ENCODE measurements around the gene TMEM121B.

Gene TMEM121B

DNA sequence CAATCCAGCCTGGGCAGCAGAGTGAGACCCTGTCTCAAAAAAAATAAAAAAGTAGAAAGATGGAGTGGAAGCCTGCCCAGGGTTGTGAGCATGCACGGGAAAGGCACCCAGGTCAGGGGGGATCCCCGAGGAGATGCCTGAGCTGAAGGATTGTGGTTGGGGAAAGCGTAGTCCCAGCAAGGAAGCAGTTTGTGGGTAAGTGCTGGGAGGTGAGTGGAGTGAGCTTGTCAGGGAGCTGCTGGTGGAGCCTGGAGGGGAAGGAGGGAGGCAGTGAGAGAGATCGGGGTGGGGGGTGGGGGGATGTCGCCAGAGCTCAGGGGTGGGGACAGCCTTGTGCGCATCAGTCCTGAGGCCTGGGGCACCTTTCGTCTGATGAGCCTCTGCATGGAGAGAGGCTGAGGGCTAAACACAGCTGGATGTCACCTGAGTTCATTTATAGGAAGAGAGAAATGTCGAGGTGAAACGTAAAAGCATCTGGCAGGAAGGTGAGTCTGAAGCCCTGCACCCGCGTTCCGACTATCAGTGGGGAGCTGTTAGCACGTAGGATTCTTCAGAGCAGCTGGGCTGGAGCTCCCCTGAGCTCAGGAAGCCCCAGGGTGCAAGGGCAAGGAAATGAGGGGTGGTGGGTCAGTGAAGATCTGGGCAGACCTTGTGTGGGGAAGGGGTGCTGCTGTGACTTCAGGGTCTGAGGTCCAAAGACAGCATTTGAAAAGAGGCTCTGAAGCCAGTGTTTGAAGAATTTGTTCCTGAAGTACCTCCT is 10.2 kb downstream of the TMEM121B start:
- DNase-seq (ENCODE audit: low spot score) = no peak

DNA sequence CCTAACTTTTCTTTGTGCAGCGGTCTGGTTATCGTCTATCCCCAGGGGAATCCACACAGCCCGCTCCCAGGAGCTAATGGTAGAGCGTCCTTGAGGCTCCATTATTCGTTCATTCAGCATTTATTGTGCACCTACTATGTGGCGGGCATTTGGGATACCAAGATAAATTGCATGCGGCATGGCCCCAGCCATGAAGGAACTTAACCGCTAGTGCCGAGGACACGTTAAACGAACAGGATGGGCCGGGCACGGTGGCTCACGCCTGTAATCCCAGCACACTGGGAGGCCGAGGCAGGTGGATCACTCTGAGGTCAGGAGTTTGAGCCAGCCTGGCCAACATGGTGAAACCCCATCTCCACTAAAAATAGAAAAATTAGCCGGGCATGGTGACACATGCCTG is 11.2 kb downstream of the TMEM121B start:
- DNase-seq (ENCODE audit: low spot score) = no peak

- no peak for DNase-seq (ENCODE audit: low spot score)
Observed at GRCh38 chr22:17109113-17109865, 11.9 kb downstream of the TMEM121B start.

GRCh38 chr22:17108256-17109112 is 12.7 kb downstream of the TMEM121B start:
- no peak for DNase-seq (ENCODE audit: low spot score)

DNA sequence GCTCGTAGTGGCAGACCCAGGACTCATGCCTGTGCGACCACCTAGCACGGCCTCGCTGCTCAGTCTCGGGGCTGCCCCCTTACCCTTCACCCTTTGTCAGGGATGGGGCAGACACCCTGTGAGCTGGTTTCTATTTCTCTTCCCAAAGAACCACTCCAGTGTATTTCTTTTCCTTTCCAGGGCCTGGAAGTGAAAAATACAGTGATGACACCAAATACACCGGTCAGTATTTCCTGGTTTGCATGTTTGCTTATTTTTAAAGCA is 13.7 kb downstream of the TMEM121B start:
- DNase-seq (ENCODE audit: low spot score) = no peak

DNA sequence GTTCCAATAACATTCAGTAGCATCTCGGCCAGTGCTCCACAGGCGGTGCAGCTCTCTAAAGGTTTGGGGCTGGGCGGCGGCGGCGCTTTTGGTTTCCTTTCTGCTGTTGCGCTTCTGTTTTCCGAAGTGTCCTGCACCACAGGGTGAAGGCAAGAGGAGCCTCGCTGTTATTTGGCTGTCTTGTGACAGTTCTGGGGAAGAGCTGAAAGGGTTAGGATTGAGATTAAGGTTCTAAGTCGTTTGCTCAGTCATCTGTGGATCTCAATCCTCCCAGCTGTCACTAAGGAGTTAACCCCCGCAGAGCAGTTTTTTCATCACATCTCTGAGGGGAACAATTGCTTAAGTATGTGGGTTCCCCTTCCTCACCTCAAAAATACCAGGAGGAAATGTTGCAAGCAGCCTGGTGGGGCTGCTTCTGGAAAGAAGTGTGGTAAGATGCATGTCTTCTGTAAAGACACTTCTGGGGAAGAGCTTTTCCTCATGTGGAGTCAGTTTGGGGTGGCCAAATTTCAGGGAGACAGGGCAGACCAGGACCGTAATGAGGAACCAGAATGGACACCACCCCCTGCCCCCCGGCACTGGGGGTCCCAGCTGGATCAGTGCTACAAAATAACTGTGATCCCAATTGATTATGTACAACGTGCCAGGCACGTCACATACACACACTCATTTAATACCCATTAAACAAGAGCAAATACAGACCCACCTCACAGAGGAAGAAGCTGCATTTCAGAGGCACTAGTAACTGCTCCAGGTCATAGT is 14.2 kb downstream of the TMEM121B start:
- no peak for DNase-seq (ENCODE audit: low spot score)

DNA sequence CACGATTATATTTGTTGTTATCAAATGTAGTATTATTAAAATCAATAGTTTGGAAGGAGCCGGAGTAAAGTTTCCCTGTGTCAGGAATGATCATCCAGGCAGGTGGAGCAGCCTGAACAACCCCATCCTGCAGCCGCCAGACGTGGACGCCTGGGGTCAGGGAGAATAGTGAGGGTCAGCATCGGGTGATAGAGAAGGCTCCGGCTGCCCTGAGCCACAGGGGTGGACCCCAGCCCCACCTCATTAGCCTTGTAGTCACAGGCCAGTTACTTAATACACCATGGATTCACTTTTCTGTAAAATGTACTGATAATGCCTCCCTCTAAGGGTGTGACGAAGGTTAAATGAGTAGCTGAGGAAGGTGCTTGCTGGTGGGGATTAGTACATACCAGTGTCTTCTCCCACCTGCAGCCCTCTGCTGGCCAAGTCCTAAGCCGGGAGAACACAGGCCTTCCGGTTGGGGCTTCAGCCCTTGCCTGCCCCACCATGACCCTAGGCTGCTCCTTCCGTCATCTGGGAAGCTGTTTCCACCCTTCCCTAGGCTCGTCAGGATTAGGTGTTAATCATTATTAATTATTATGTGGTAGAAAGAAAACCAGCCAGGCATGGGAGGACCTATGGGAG is 14.9 kb downstream of the TMEM121B start:
- no peak for DNase-seq (ENCODE audit: low spot score)

GRCh38 chr22:17105143-17106129 is 15.7 kb downstream of the TMEM121B start:
- DNase-seq (ENCODE audit: low spot score) = no peak

DNA sequence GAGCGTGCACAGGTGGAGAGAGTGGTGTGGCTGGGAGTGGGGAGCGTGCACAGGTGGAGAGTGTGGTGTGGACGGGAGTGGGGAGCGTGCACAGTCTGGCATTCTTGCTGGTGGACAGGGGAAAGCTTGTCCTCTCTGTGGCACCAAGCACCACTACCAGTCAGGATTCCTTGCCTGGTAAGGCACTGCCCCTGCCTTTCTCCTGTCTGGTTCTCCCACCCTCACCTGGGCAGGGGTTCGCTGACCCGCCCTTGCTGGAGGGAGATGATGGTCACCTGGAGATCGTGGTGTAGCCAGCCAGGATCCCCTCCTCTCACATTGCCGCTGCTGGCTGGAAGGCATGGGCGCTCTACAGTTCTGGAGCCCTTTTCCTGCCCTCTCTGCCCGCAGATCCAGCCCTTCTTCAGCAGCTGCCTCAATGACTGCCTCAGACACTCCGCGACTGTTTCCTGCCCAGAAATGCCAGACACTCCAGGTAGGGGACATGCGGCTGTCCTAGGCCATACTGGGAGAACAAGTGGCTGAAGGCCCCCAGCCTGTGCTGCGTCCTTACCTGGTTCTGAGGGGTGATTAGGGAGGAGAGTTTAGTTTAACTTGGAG is 16.7 kb downstream of the TMEM121B start:
- DNase-seq (ENCODE audit: low spot score) = no peak

DNA sequence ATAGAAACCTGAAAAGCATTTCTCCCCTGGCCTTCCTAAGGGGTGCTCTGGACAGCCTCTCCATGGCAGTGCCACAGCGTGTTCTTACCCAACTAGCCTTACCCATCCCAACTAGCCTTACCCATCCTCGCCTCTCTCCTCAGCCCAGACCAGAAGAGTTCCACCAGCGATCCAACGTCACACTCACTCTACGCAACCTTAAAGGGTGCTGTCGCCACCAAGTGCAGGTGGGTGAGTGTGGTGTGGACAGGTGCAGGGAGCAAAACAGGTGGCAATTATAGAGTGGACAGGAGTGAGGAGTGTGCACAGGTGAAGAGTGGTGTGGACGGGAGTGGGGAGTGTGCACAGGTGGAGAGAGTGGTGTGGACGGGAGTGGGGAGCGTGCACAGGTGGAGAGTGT is 17.8 kb downstream of the TMEM121B start:
- DNase-seq (ENCODE audit: low spot score) = no peak

GRCh38 chr22:17102297-17102667 is 18.9 kb downstream of the TMEM121B start:
- no peak for DNase-seq (ENCODE audit: low spot score)

DNA sequence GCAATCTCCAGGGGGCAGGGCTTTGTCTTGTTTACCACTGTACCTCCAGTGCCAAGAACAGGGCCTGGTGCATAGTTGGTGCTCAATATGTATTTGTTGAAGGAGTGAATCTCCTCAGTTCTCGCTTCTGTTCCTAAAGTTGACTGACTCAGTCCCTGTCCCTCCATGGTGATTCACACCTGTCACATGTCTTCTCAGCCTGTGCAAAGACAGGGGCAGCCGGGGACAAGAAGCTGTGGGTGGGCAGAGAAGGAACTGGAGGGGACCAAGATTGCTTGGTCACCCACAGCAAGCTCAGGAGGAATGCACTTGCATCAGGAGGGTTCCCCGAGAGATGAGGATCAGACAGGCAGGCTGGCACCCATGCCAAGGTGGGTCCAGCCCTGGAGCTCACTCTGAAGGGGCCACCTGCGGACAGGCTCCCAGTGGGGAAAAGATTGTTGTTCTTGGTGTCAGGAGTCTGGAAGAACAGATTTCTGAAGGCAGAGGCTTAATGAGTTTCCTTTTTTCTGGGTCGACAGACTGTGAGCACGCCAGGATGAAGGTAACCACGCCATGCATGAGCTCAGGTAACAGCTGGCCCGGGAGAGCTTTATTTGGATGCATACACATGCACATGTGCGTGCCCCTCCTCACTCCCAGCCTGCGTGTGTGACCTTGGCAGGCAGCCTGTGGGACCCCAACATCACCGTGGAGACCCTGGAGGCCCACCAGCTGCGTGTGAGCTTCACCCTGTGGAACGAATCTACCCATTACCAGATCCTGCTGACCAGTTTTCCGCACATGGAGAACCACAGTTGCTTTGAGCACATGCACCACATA is 19.5 kb downstream of the TMEM121B start:
- DNase-seq (ENCODE audit: low spot score) = no peak

GRCh38 chr22:17100621-17101020 is 20.5 kb downstream of the TMEM121B start:
- DNase-seq (ENCODE audit: low spot score) = no peak

DNA sequence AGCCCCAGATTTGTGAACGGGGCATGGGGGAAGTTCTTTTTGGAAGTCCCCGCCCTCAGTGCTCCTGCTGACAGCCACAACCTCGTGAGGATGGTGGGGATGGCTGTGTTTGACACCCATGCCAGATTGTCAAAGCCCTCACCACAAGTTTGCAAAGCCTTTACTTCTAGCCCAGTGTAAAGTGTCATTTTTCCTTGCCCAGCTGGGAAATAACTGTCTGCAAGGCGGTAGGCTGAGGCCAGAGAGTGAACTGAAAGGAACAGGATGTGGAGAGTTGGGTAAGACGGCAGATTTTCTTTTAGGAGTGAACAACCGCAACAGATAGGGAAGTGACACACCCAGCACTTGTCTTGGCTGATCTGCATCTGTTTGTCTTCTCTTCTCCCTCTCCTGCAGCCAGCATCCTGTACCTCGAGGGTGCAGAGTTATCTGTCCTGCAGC is 22.8 kb downstream of the TMEM121B start:
- DNase-seq (ENCODE audit: low spot score) = no peak

DNA sequence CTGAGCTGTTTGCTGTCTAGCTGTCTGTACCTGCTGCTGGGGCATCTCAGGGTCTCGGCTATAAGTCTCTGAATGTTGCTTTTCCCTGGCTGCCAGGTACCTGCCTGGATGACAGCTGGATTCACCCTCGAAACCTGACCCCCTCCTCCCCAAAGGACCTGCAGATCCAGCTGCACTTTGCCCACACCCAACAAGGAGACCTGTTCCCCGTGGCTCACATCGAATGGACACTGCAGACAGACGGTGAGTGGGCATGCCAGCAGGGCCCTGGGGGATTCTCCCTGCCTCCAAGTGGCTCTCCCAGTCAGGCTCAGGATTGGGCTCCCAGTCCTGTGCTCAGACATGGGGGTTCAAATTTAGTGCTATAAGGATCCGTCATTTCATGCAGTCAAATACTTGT is 23.5 kb downstream of the TMEM121B start:
- no peak for DNase-seq (ENCODE audit: low spot score)

DNA sequence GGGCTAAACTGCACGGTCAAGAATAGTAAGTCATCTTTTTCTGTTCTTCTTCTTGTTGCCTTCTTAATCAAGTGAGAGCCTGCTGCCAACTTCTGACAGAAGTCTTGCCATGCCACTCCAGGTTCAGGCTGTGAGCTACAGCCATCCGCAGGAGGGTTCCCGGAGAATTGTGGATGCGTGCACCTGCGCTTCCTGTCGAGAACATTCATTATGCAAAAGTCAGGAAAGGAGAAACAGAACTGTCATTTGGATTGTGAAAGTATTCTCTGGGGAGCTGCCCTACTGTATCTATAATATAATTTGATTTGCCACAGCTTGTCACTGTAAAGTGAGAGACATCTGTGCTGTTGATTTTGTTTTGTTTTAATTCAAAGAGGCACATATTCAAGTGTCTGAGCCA is 24.1 kb downstream of the TMEM121B start:
- no peak for DNase-seq (ENCODE audit: low spot score)

DNA sequence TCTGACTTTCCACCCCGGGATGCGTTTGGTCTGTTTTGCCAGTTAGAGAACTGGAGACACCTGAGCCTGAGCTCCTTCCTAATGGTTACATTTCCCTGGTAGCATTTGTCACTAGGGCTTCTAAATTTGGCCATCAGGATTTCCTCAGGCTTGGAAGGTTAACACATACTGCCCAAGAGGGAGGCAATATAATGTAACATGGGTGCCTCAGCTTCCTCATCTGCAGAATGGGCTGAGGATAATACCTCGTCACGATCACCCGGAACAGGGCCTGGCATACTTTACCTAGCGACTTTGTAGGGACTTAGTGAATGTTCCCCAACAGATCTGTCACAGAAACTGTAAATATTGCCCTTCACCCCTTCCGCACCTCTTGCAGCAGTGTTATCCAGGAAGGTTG is 25.1 kb downstream of the TMEM121B start:
- DNase-seq (ENCODE audit: low spot score) = no peak

DNA sequence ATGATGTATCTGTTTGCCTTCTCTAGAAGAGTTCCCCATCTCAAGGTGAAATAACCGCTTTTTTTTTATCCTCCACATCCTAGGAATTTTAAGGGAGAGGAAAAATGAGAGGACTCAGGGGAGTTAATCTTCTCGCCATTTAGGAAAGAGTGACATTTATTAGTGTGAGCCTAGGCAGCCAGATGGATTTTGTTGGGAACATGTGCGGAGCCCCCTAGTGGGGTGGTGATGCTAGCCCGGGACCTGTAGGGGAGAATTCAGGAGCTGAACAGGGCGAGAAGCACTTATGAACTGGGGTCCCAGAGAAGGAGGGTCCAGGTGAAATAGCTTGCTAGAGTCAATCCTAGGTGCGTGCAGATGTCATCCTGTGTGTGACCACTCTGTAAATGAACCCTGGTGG is 25.6 kb downstream of the TMEM121B start:
- DNase-seq (ENCODE audit: low spot score) = no peak

DNA sequence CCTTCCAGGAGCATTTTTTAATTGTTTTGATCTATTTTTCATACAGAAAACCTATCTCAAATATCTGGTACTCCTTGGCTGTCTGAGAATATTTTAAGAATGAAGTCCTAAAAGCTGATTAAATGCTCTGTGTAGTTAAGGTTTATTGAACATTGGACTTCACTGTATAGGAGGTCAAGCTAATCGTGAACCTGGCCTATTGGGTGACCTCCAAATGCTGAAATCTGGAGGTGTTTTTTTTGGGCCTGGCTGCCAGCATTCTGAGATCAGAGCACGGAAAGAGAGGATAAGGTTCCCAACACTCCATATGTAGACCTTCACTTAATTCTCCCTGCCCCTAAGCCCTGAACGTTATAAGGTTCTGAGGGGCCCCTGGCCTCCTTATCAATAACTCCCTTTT is 28.1 kb downstream of the TMEM121B start:
- DNase-seq (ENCODE audit: low spot score) = no peak

Measured in hematopoietic multipotent progenitor cell treated with erythropoietin and hydrocortisone succinate and interleukin-3 and kit ligand, for 15 days (in vitro differentiated cells).